Measurements from ENCODE around the gene SCT.
A peak's percentile ranks its signal among the peaks of the same experiment; 100 is the strongest.

DNA sequence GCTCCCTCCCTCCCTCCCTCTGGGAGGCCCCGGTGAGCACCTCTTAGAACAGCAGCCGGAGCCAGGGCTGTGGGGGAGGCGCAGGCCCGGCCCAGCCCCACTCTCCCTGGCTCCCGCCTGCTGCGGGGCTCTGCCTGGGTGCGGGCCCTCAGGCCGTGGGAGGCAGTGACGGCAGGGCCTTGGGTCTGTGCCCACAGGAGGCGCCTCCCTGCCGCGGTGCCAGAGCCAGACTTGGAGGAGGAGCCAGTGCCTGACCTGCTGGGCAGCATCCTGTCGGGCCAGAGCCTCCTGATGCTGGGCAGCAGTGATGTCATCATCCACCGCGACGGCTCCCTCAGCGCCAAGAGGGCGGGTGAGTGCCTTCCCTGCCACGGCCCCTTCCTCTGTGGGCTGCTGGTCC is 20.7 kb downstream of the SCT start:
- TF ChIP-seq, protein P1, sequence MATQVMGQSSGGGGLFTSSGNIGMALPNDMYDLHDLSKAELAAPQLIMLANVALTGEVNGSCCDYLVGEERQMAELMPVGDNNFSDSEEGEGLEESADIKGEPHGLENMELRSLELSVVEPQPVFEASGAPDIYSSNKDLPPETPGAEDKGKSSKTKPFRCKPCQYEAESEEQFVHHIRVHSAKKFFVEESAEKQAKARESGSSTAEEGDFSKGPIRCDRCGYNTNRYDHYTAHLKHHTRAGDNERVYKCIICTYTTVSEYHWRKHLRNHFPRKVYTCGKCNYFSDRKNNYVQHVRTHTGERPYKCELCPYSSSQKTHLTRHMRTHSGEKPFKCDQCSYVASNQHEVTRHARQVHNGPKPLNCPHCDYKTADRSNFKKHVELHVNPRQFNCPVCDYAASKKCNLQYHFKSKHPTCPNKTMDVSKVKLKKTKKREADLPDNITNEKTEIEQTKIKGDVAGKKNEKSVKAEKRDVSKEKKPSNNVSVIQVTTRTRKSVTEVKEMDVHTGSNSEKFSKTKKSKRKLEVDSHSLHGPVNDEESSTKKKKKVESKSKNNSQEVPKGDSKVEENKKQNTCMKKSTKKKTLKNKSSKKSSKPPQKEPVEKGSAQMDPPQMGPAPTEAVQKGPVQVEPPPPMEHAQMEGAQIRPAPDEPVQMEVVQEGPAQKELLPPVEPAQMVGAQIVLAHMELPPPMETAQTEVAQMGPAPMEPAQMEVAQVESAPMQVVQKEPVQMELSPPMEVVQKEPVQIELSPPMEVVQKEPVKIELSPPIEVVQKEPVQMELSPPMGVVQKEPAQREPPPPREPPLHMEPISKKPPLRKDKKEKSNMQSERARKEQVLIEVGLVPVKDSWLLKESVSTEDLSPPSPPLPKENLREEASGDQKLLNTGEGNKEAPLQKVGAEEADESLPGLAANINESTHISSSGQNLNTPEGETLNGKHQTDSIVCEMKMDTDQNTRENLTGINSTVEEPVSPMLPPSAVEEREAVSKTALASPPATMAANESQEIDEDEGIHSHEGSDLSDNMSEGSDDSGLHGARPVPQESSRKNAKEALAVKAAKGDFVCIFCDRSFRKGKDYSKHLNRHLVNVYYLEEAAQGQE (IDR thresholded peaks at IDR 0.05; ENCODE audit: insufficient read depth in 1 of 2, low read depth in 2 of 2, low read length in 1 of 2): 0 out of 4 replicates have a peak, but pooled peaks of 1 of the 2 experiments have one; percentile 21
- TF ChIP-seq, protein P2, sequence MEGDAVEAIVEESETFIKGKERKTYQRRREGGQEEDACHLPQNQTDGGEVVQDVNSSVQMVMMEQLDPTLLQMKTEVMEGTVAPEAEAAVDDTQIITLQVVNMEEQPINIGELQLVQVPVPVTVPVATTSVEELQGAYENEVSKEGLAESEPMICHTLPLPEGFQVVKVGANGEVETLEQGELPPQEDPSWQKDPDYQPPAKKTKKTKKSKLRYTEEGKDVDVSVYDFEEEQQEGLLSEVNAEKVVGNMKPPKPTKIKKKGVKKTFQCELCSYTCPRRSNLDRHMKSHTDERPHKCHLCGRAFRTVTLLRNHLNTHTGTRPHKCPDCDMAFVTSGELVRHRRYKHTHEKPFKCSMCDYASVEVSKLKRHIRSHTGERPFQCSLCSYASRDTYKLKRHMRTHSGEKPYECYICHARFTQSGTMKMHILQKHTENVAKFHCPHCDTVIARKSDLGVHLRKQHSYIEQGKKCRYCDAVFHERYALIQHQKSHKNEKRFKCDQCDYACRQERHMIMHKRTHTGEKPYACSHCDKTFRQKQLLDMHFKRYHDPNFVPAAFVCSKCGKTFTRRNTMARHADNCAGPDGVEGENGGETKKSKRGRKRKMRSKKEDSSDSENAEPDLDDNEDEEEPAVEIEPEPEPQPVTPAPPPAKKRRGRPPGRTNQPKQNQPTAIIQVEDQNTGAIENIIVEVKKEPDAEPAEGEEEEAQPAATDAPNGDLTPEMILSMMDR (IDR thresholded peaks at IDR 0.05): no peak
- TF ChIP-seq POLR2AphosphoS5 (IDR thresholded peaks at IDR 0.05; ENCODE audit: low read depth, low read length) (no peak), TCF7L2 (IDR thresholded peaks at IDR 0.05; ENCODE audit: low read depth, low read length) (no peak)

All from Panc1 (cell line).